ENCODE measurements around the gene FAS. TPM values are rescaled to one million over a fixed set of nuclear protein-coding genes. Genes with fewer than 3 reads are reported as not detected.

The FAS gene
- polyA plus RNA-seq, 1 of the 3 experiments (the other 2 are of a cell fraction), result 31.5 TPM

DNA sequence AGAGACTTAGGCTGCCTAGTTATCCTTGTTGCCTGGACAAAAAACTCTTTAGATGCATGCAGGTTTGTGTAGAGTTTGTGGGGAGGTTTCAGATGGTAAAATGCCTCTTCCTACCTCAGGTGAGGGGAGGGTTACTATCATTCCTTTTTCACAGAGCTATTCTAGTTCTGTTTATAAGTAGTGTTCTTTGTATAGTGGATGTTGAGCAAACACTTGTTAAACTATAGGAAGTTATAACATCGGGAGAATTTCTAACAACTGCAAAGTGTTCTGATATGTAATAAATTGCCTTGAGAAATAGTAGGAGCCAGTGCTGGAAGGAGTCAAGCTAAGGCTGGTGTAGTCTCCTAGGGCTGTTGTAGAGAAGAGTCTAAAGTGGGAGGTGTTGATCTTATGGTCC lies 6.7 kb upstream of the FAS start:
- Histone ChIP-seq H3F3A (replicated peaks; ENCODE audit: insufficient read depth) (no peaks in the 10 kb centered on the region), H3K4me3 (ENCODE audit: low read depth in 2 of 2, low read length in 1 of 2) (no peak overlapping the region), H3K9me3 (no peaks in the 10 kb centered on the region), H3K27me3 (ENCODE audit: insufficient read depth) (no peaks in the 10 kb centered on the region), H3K4me2 (no peak overlapping the region), H3K4me1 (ENCODE audit: control insufficient read depth in 1 of 2, insufficient read depth in 2 of 2, low read depth in 1 of 2, low read length in 1 of 2) (peaks cover 6 to 56% of the 10 kb centered on the region in 2 experiments; a peak in 3 of 4 replicates), H2AFZ (ENCODE audit: low read depth) (no peak overlapping the region), H3K27ac (ENCODE audit: low read depth in 2 of 2, low read length in 1 of 2) (no peak overlapping the region), H3K36me3 (replicated peaks in 1 of 2; ENCODE audit: control insufficient read depth in 1 of 2, insufficient read depth in 2 of 2, low read length in 1 of 2) (peaks cover 5% of the 10 kb centered on the region in 2 experiments), H3K79me2 (ENCODE audit: insufficient read depth) (no peaks in the 10 kb centered on the region; the same call in 1 of the 2 replicates), H4K20me1 (ENCODE audit: insufficient read depth) (no peaks in the 10 kb centered on the region), H3K9me2 (no peaks in the 10 kb centered on the region), H3K9ac (no peak overlapping the region)
- 92% methylated on average over 1 of the region's 1 CpG for WGBS (ENCODE audit: low lambda C conversion rate)
- ChIA-PET POLR2A (no interaction called here), CTCF (interaction anchor here (1.0 to 8.7 kb wide), 3 partner anchors 20 to 230 kb away, joined by 3 to 90 read pairs (median 6); no protein-coding TSS in a partner anchor)
- TF ChIP-seq ELF1 (IDR thresholded peaks at IDR 0.05), result no peak
- TF ChIP-seq IRF3 (IDR thresholded peaks at IDR 0.05; ENCODE audit: low read depth, low read length), result no peak
- no peak for TF ChIP-seq USF1 (IDR thresholded peaks at IDR 0.05; ENCODE audit: borderline replicate concordance, low read depth)
- no peak for TF ChIP-seq CTCF (IDR thresholded peaks at IDR 0.05)
- TF ChIP-seq RXRA (IDR thresholded peaks at IDR 0.05; ENCODE audit: borderline replicate concordance, low read depth), result no peak
- no peak for TF ChIP-seq GABPA (IDR thresholded peaks at IDR 0.05; ENCODE audit: low read depth)
- TF ChIP-seq EP300 (IDR thresholded peaks at IDR 0.05; ENCODE audit: borderline replicate concordance in 1 of 2, low read depth in 1 of 2, low read length in 1 of 2), result no peak
- TF ChIP-seq SMC3 (IDR thresholded peaks at IDR 0.05; ENCODE audit: low read depth, low read length), result no peak
- no peak for TF ChIP-seq MEF2A (IDR thresholded peaks at IDR 0.05; ENCODE audit: borderline replicate concordance, low read depth)
- TF ChIP-seq RCOR1 (IDR thresholded peaks at IDR 0.05; ENCODE audit: low read length), result no peak
- no peak for TF ChIP-seq JUND (IDR thresholded peaks at IDR 0.05)
- no peak for TF ChIP-seq TAF1 (IDR thresholded peaks at IDR 0.05; ENCODE audit: borderline replicate concordance, low read depth, low read length)
- no peak for TF ChIP-seq SIN3A (IDR thresholded peaks at IDR 0.05; ENCODE audit: borderline replicate concordance, low read depth, low read length)
- TF ChIP-seq NRF1 (IDR thresholded peaks at IDR 0.05; ENCODE audit: low read depth, low read length), result no peak
- TF ChIP-seq RFX5 (IDR thresholded peaks at IDR 0.05; ENCODE audit: low read length), result no peak
- TF ChIP-seq, protein P1, sequence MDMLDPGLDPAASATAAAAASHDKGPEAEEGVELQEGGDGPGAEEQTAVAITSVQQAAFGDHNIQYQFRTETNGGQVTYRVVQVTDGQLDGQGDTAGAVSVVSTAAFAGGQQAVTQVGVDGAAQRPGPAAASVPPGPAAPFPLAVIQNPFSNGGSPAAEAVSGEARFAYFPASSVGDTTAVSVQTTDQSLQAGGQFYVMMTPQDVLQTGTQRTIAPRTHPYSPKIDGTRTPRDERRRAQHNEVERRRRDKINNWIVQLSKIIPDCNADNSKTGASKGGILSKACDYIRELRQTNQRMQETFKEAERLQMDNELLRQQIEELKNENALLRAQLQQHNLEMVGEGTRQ (IDR thresholded peaks at IDR 0.05; ENCODE audit: borderline replicate concordance, low read depth, low read length), result no peak
- no peak for DNase-seq
